WERI-Rb-1 (cell line): ENCODE data around the gene RARB.

Experiments
- DNase-seq: peaks from one replicate; pipeline ENCODE4 v3.0.0-alpha.2; 2020
- H3K27ac ChIP-seq: fragments of 250-450 bp; sonication (Bioruptor Pico); 2 replicates; pipeline ENCODE4 v1.5.1; 2020; ENCODE audit warnings: mild to moderate bottlenecking, moderate library complexity
- H3K27me3 ChIP-seq: fragments of 250-450 bp; sonication (Bioruptor Pico); 2 replicates; pipeline ENCODE4 v1.5.1; 2021; ENCODE audit warnings: mild to moderate bottlenecking, low read depth, moderate library complexity; ENCODE audit not compliant: insufficient read depth, severe bottlenecking
- H3K36me3 ChIP-seq: fragments of 250-450 bp; sonication (Bioruptor Pico); 2 replicates; pipeline ENCODE4 v1.5.1; 2020; ENCODE audit warnings: mild to moderate bottlenecking, moderate library complexity
- H3K4me3 ChIP-seq: 2 replicates; pipeline ENCODE4 v1.5.1; 2011; ENCODE audit warnings: low read depth, mild to moderate bottlenecking, control low read depth, low read length
- H3K9me3 ChIP-seq: fragments of 250-450 bp; sonication (Bioruptor Pico); 2 replicates; pipeline ENCODE4 v1.5.1; 2021; ENCODE audit warnings: mild to moderate bottlenecking, moderate library complexity; ENCODE audit not compliant: severe bottlenecking
- CTCF ChIP-seq: IDR thresholded peaks from 2 replicates; pipeline ENCODE4 v1.5.1; 2011; ENCODE audit warnings: low read depth, mild to moderate bottlenecking, control low read depth, inconsistent platforms, low read length

RARB gene

GRCh38 chr3:25478211-25478757 is 50.2 kb downstream of the RARB start:
- DNase-seq: no peak
- Histone ChIP-seq H3K9me3 (no peaks in the 10 kb centered on the region), H3K27me3 (no peaks in the 10 kb centered on the region), H3K27ac (no peak overlapping the region), H3K4me3 (no peak overlapping the region), H3K36me3 (no peaks in the 10 kb centered on the region)
- TF ChIP-seq CTCF: no peak

- Histone ChIP-seq H3K27me3 (no peaks in the 10 kb centered on the region), H3K36me3 (no peaks in the 10 kb centered on the region), H3K4me3 (no peak overlapping the region), H3K9me3 (no peaks in the 10 kb centered on the region), H3K27ac (no peak overlapping the region)
- no peak for TF ChIP-seq CTCF
- no peak for DNase-seq
Observed at GRCh38 chr3:25478964-25479726, 51.1 kb downstream of the RARB start.

GRCh38 chr3:25479727-25480010 is 51.6 kb downstream of the RARB start:
- H3K27me3 ChIP-seq: no peaks in the 10 kb centered on the region

GRCh38 chr3:25480811-25481210 is 52.7 kb downstream of the RARB start:
- Histone ChIP-seq H3K36me3 (no peaks in the 10 kb centered on the region), H3K4me3 (no peak overlapping the region), H3K9me3 (no peaks in the 10 kb centered on the region), H3K27ac (no peak overlapping the region), H3K27me3 (no peaks in the 10 kb centered on the region)
- DNase-seq: no peak
- no peak for TF ChIP-seq CTCF

More at GRCh38 chr3:25479727-25480010, 51.6 kb downstream of the RARB start:
- TF ChIP-seq CTCF: no peak
- Histone ChIP-seq H3K4me3 (no peak overlapping the region), H3K36me3 (no peaks in the 10 kb centered on the region), H3K9me3 (no peaks in the 10 kb centered on the region), H3K27ac (no peak overlapping the region)
- DNase-seq: no peak

GRCh38 chr3:25481386-25481785 is 53.3 kb downstream of the RARB start:
- H3K4me3 ChIP-seq: no peak overlapping the region
- H3K27me3 ChIP-seq: no peaks in the 10 kb centered on the region
- DNase-seq: no peak
- no peaks in the 10 kb centered on the region for H3K36me3 ChIP-seq
- H3K27ac ChIP-seq: no peak overlapping the region
- H3K9me3 ChIP-seq: no peaks in the 10 kb centered on the region
- no peak for TF ChIP-seq CTCF

GRCh38 chr3:25483456-25483855 is 55.4 kb downstream of the RARB start:
- Histone ChIP-seq H3K27me3 (no peaks in the 10 kb centered on the region), H3K9me3 (no peaks in the 10 kb centered on the region), H3K4me3 (no peak overlapping the region), H3K36me3 (no peaks in the 10 kb centered on the region), H3K27ac (no peak overlapping the region)
- no peak for TF ChIP-seq CTCF
- DNase-seq: no peak
